K562 (cell line): ENCODE data around the gene ANKS1B. TPM values are rescaled to one million over a fixed set of nuclear protein-coding genes. Genes with fewer than 3 reads are reported as not detected.

ENCODE experiments used
- ATAC-seq: fragments of 200-7000 bp; cut with Tn5 transposase; 3 replicates; pipeline ENCODE4 v1.9.1; 2020; ENCODE audit warnings: moderate library complexity
- BruUV-seq: library from RNA; stranded (reverse); fragments of 400-500 nt; replicated peaks from 2 replicates; lab custom pipeline; 2021; lab: Mats Ljungman, UMichigan
- CTCF ChIA-PET: fragments of 300-600 bp; formaldehyde crosslinking; extraction: SDS; loops from one replicate; lab custom pipeline; 2021; ENCODE audit warnings: low intra/inter-chr PET ratio; lab: Yijun Ruan, JAX
- POLR2A ChIA-PET: fragments of 300-600, 350-650 bp; sonication (Branson Sonifier 250); formaldehyde crosslinking; extraction: SDS; loops from one replicate; lab custom pipeline; 2021; ENCODE audit warnings: antibody characterized with exemption, inconsistent platforms; lab: Yijun Ruan, JAX
- DNase-seq, 4 experiments: peaks; one replicate each; pipeline versions ENCODE4 v3.0.0 to v3.0.0-alpha.2; 2011 to 2018; ENCODE audit warnings: low spot score in 3 of 4, mixed read lengths in 3 of 4; ENCODE audit errors: extremely low read depth in 1 of 4
- FAIRE-seq: peaks from 2 replicates; lab custom pipeline; 2011; peaks lifted over from hg19 to GRCh38; lab: Jason Lieb, UNC
- H2AFZ ChIP-seq: 2 replicates; pipeline ENCODE4 v1.6.0; 2011; ENCODE audit warnings: low read depth, low read length, control low read depth, inconsistent platforms
- H3K27ac ChIP-seq: fragments of 200-600 bp; 3 replicates; pipeline ENCODE4 v1.8.0; 2011; ENCODE audit warnings: low read depth, mild to moderate bottlenecking, control low read depth, inconsistent platforms, low read length, moderate library complexity, mixed read lengths; ENCODE audit errors: extremely low read depth
- H3K27me3 ChIP-seq, 2 experiments: fragments of 300-600 bp in 1 of 2; 2 replicates in 1 of 2; 3 replicates in 1 of 2; pipeline versions ENCODE4 v1.6.0 to v1.8.0; 2011; ENCODE audit warnings: inconsistent platforms in 2 of 2, low read length in 2 of 2, mild to moderate bottlenecking in 1 of 2, mixed read lengths in 1 of 2, moderate library complexity in 1 of 2; ENCODE audit not compliant: control insufficient read depth in 2 of 2, insufficient read depth in 2 of 2
- H3K36me3 ChIP-seq: fragments of 300-600 bp; 3 replicates; pipeline ENCODE4 v1.8.0; 2011; ENCODE audit warnings: mild to moderate bottlenecking, low read length, inconsistent platforms; ENCODE audit not compliant: control insufficient read depth, insufficient read depth
- H3K4me1 ChIP-seq, 2 experiments: fragments of 200-600 bp in 1 of 2; replicated peaks in 1 of 2; 2 replicates in 1 of 2; 3 replicates in 1 of 2; pipeline versions ENCODE4 v1.5.1 to v1.8.0; 2011; ENCODE audit warnings: inconsistent platforms in 2 of 2, low read length in 2 of 2, mild to moderate bottlenecking in 1 of 2, mixed read lengths in 1 of 2, moderate library complexity in 1 of 2; ENCODE audit not compliant: control insufficient read depth in 2 of 2, insufficient read depth in 2 of 2
- H3K4me2 ChIP-seq: 2 replicates; pipeline ENCODE4 v1.6.1; 2011; ENCODE audit warnings: low read length, control low read depth, inconsistent platforms, mixed read lengths; ENCODE audit not compliant: insufficient read depth
- H3K4me3 ChIP-seq: fragments of 200-600 bp; sonication (generic), shearing (Covaris generic); 2 replicates; pipeline ENCODE4 v1.5.1; 2016; ENCODE audit warnings: control low read depth, inconsistent platforms
- H3K79me2 ChIP-seq: fragments of 200-600 bp; 3 replicates; pipeline ENCODE4 v1.8.0; 2011; ENCODE audit warnings: low read length, inconsistent platforms; ENCODE audit not compliant: control insufficient read depth, insufficient read depth
- H3K9ac ChIP-seq, 2 experiments: 2 replicates each; pipeline versions ENCODE4 v1.6.0 to v1.6.1; 2011; ENCODE audit warnings: low read depth in 2 of 2, low read length in 2 of 2, control low read depth in 1 of 2, inconsistent platforms in 1 of 2, mild to moderate bottlenecking in 1 of 2, mixed read lengths in 1 of 2; ENCODE audit not compliant: insufficient read depth in 1 of 2
- H3K9me1 ChIP-seq: one replicate; pipeline ENCODE4 v1.6.0; 2011; ENCODE audit warnings: inconsistent platforms, mild to moderate bottlenecking, low read length, moderate library complexity; ENCODE audit not compliant: control insufficient read depth, insufficient read depth
- H3K9me3 ChIP-seq: replicated peaks from 2 replicates; pipeline ENCODE4 v1.5.1; 2011; ENCODE audit warnings: low read depth, low read length, inconsistent platforms; ENCODE audit not compliant: control insufficient read depth, insufficient read depth
- H4K20me1 ChIP-seq: replicated peaks from 2 replicates; pipeline ENCODE4 v1.6.1; 2011; ENCODE audit warnings: low read length, inconsistent platforms, mixed read lengths; ENCODE audit not compliant: control insufficient read depth, insufficient read depth
- BRF2 ChIP-seq: IDR thresholded peaks from 3 replicates; pipeline ENCODE4 v1.6.1; 2011; ENCODE audit warnings: borderline replicate concordance, mild to moderate bottlenecking; ENCODE audit not compliant: insufficient read length, insufficient read depth
- DIDO1 ChIP-seq: fragments of 450-650 bp; IDR thresholded peaks from 2 replicates; pipeline ENCODE4 v1.6.1; 2016; ENCODE audit warnings: low read depth, missing biosample characterization, missing genetic modification characterization
- MCM3 ChIP-seq: fragments of 450-650 bp; IDR thresholded peaks from 2 replicates; pipeline ENCODE4 v1.6.1; 2016
- NBN ChIP-seq: fragments of 450-650 bp; IDR thresholded peaks from 2 replicates; pipeline ENCODE4 v1.6.1; 2016; ENCODE audit warnings: low read depth, mild to moderate bottlenecking
- NFE2 ChIP-seq: IDR thresholded peaks from 2 replicates; pipeline ENCODE4 v1.6.1; 2014; ENCODE audit warnings: antibody characterized with exemption, low read depth
- NR2C2 ChIP-seq, 2 experiments: fragments of 200-800 bp in 1 of 2; sonication (Bioruptor generic) in 1 of 2; sonication (generic) in 1 of 2; formaldehyde crosslinking in 1 of 2; IDR thresholded peaks; 2 replicates each; pipeline versions ENCODE4 v1.6.1 to v1.8.0; 2016 to 2022; ENCODE audit warnings: mild to moderate bottlenecking in 1 of 2, missing compliant biosample characterization in 1 of 2, missing genetic modification characterization in 1 of 2, missing genetic modification reagents in 1 of 2
- POLR2A ChIP-seq: fragments of 450-650 bp; conservative IDR thresholded peaks from 2 replicates; pipeline ENCODE4 v1.6.1; 2016
- RBFOX2 ChIP-seq: fragments of 200-400 bp; formaldehyde crosslinking; IDR thresholded peaks from 2 replicates; pipeline ENCODE4 v1.6.1; 2017; ENCODE audit warnings: low read depth, mild to moderate bottlenecking, low read length, moderate library complexity
- RUNX1 ChIP-seq: sonication (generic); IDR thresholded peaks from 2 replicates; pipeline ENCODE4 v1.6.1; 2016; ENCODE audit warnings: antibody characterized with exemption, low read depth
- ZNF444 ChIP-seq: fragments of 250-450 bp; sonication (Bioruptor Pico); IDR thresholded peaks from 2 replicates; pipeline ENCODE4 v1.4.0; 2020; ENCODE audit warnings: mild to moderate bottlenecking, moderate library complexity
- ZNF445 ChIP-seq: fragments of 250-450 bp; sonication (Bioruptor Pico); IDR thresholded peaks from 2 replicates; pipeline ENCODE4 v1.4.0; 2020; ENCODE audit warnings: low read depth, mild to moderate bottlenecking, moderate library complexity
- ZNF830 ChIP-seq: fragments of 250-450 bp; sonication (Bioruptor Pico); IDR thresholded peaks from 2 replicates; pipeline ENCODE4 v1.5.0; 2021; ENCODE audit warnings: mild to moderate bottlenecking
- WGBS: fragments of 100-300 bp; shearing (Covaris generic); methylation state at CpG from one replicate; pipeline ENCODE4 v1.1.6; 2016; ENCODE audit warnings: low coverage, mixed read lengths; ENCODE audit not compliant: insufficient coverage; ENCODE audit errors: missing lambda C conversion rate; 5-methylcytosine and 5-hydroxymethylcytosine counted together
- in situ Hi-C: fragments of 300-500 bp; cut with MboI; formaldehyde crosslinking; loops from 4 replicates; pipeline ENCODE4 v1.15.0; 2018; ENCODE audit warnings: inconsistent platforms, mixed read lengths
- intact Hi-C: fragments of 100-400 bp; cut with micrococcal nuclease; formaldehyde crosslinking; loops from 2 replicates; pipeline ENCODE4 v1.14.2; 2022
- polyA plus RNA-seq, 8 experiments: library from polyadenylated mRNA; depleted of rRNA in 4 of 8; stranded (reverse) in 5 of 8; unstranded in 3 of 8; fragments of >200 nt; fragmentation: Nextera tagmentation in 2 of 8; fragmentation: Illumina TruSeq in 1 of 8; extraction: Ambion mirVana in 2 of 8; extraction: Trizol in 1 of 8; gene quantifications; 2 replicates each; pipeline versions ENCODE4 v1.2.1 to v1.2.3, GENCODE V29; 2011 to 2014; ENCODE audit warnings: inconsistent platforms in 1 of 8, missing spikeins in 1 of 8
- total RNA-seq, 7 experiments: library from RNA; depleted of rRNA in 6 of 7; stranded (reverse); fragments of >200 nt in 6 of 7; fragmentation: Illumina TruSeq in 2 of 7; extraction: Trizol in 2 of 7; gene quantifications; 2 replicates each; pipeline versions ENCODE4 v1.2.1 to v1.2.3, GENCODE V29; 2011 to 2021; ENCODE audit warnings: low replicate concordance in 1 of 7
- TF ChIP-seq, protein P1 (sequence below), 2 experiments: fragments of 450-650 bp in 1 of 2; sonication (generic) in 1 of 2; formaldehyde crosslinking in 1 of 2; IDR thresholded peaks in 1 of 2; conservative IDR thresholded peaks in 1 of 2; 2 replicates each; pipeline versions ENCODE4 v1.6.1 to v1.8.1; 2016 to 2023; ENCODE audit warnings: mild to moderate bottlenecking in 2 of 2, moderate library complexity in 2 of 2, inconsistent platforms in 1 of 2, missing genetic modification reagents in 1 of 2

The ANKS1B gene
- total and polyA plus RNA-seq, 9 of the 15 experiments (the other 6 are each of a cell fraction or from before 2014, with no cell fraction given) = 0.04 to 0.47 (median 0.28) TPM; not detected in 4

DNA sequence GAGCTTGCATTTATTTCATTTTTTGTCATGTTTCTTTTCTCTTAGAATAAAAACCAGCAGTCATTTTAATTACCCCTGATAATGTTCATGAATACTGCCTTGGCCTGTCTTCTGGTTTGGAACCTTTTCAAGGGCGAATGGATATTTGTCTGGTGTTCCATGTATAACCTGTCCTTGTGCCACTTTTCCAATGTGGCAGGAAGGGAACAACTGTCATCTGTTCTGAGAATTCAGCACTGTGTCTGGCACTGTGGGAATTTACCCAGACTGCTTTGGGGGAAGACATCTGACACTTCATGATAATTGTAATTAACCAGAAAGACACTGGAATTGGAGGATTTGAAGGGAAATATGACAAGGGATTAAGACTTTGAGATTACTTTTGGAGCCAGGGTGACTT is 986.8 kb downstream of the ANKS1B start:
- POLR2A ChIA-PET = no interaction called here
- no TSS peak for BruUV-seq

More for the DNA sequence above, 986.8 kb downstream of the ANKS1B start:
- Histone ChIP-seq H3K9me1 (no peaks in the 10 kb centered on the region), H3K4me1 (no peaks in the 10 kb centered on the region)
- DNase-seq = no peak
- TF ChIP-seq, protein P1, sequence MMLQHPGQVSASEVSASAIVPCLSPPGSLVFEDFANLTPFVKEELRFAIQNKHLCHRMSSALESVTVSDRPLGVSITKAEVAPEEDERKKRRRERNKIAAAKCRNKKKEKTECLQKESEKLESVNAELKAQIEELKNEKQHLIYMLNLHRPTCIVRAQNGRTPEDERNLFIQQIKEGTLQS (IDR thresholded peaks at IDR 0.05) = no peak
- TF ChIP-seq, protein P1 (CRISPR knock-in tag; conservative IDR thresholded peaks at IDR 0.05) = no peak
- TF ChIP-seq ZNF445 (CRISPR knock-in tag) (no peak), DIDO1 (tag) (no peak), NFE2 (no peak), NBN (no peak), BRF2 (no peak), ZNF830 (CRISPR knock-in tag) (no peak), RUNX1 (no peak), POLR2A (no peak), NR2C2 (CRISPR knock-in tag; IDR thresholded peaks at IDR 0.05) (no peak), NR2C2 (tag; IDR thresholded peaks at IDR 0.05) (no peak), MCM3 (no peak), RBFOX2 (no peak), ZNF444 (no peak)
- TF ChIP-seq, all 486 proteins: peak for 0
- intact Hi-C loops = loop anchor here (1.0 to 10.0 kb wide), 5 partner anchors 111 to 579 kb away; no protein-coding TSS in a partner anchor
- Histone ChIP-seq H3K9ac (no peak overlapping the region), H3K79me2 (no peaks in the 10 kb centered on the region), H2AFZ (no peak overlapping the region), H3K27me3 (0 out of 5 replicates have a peak, but pooled peaks cover 0 to 4% of the 10 kb centered on the region in 2 experiments), H3K36me3 (no peaks in the 10 kb centered on the region), H3K9me3 (no peaks in the 10 kb centered on the region), H3K27ac (no peak overlapping the region), H4K20me1 (no peaks in the 10 kb centered on the region), H3K4me3 (no peak overlapping the region), H3K4me2 (no peak overlapping the region)
- WGBS = 8% methylated on average over 1 of the region's 1 CpG
- in situ Hi-C loops = loop anchor here (25.0 kb wide), 1 partner anchor 586 kb away; no protein-coding TSS in a partner anchor
- CTCF ChIA-PET = no interaction called here
- ATAC-seq (no peak), FAIRE-seq (no peak)
